HCT116 (cell line): ENCODE results near the gene AKAP14. TPM values are rescaled to one million over a fixed set of nuclear protein-coding genes. Genes with fewer than 3 reads are reported as not detected.

Experiments used
- ATAC-seq: fragments of 200-7000 bp; cut with Tn5 transposase; 2 replicates; pipeline ENCODE4 v1.9.1; 2020; ENCODE audit warnings: mild to moderate bottlenecking, moderate library complexity
- BruUV-seq: library from RNA; stranded (reverse); fragments of 400-500 nt; replicated peaks from 2 replicates; lab custom pipeline; 2021; lab: Mats Ljungman, UMichigan
- CTCF ChIA-PET: fragments of 300-600 bp; sonication (Branson Sonifier 250); formaldehyde crosslinking; loops from one replicate; lab custom pipeline; 2021; ENCODE audit warnings: antibody characterized with exemption; lab: Charles Lee
- POLR2A ChIA-PET: fragments of 300-600, 350-600 bp; sonication (Branson Sonifier 250); formaldehyde crosslinking; loops from one replicate; lab custom pipeline; 2021; ENCODE audit warnings: antibody characterized with exemption; lab: Charles Lee
- RAD21 ChIA-PET, 2 experiments: fragments of 300-600 bp; sonication (Branson Sonifier 250); formaldehyde crosslinking; loops; one replicate each; lab custom pipeline; 2023; ENCODE audit warnings: low total read pairs in 2 of 2; ENCODE audit not compliant: uncharacterized antibody in 2 of 2, unreplicated experiment in 2 of 2, low non-redundant PET in 1 of 2; lab: Charles Lee
- DNase-seq: peaks from one replicate; pipeline ENCODE4 v3.0.0-alpha.2; 2010; ENCODE audit warnings: low read depth, low spot score
- H2AFZ ChIP-seq: fragments of 200-600 bp; shearing (Covaris generic), sonication (generic); 2 replicates; pipeline ENCODE4 v1.6.1; 2017; ENCODE audit warnings: low read depth, mixed run types, mixed read lengths, antibody characterized with exemption, low read length; ENCODE audit not compliant: poor library complexity, severe bottlenecking
- H3K27ac ChIP-seq: 2 replicates; pipeline ENCODE4 v1.5.1; 2012; ENCODE audit warnings: low read depth, low read length
- H3K27me3 ChIP-seq: fragments of 200-600 bp; sonication (generic); 2 replicates; pipeline ENCODE4 v1.6.1; 2016; ENCODE audit warnings: mixed run types, low read length, mixed read lengths; ENCODE audit not compliant: insufficient read depth
- H3K36me3 ChIP-seq, 2 experiments: fragments of 200-500 bp in 1 of 2; fragments of 200-600 bp in 1 of 2; sonication (Bioruptor generic) in 1 of 2; sonication (generic) in 1 of 2; 2 replicates each; pipeline versions ENCODE4 v1.5.1 to v1.6.1; 2014 to 2016; ENCODE audit warnings: low read length in 2 of 2, inconsistent platforms in 1 of 2, mixed read lengths in 1 of 2, mixed run types in 1 of 2; ENCODE audit not compliant: insufficient read depth in 2 of 2, control insufficient read depth in 1 of 2
- H3K4me1 ChIP-seq, 2 experiments: fragments of 200-600 bp in 1 of 2; sonication (generic) in 1 of 2; 2 replicates each; pipeline versions ENCODE4 v1.5.1 to v1.6.1; 2012 to 2017; ENCODE audit warnings: low read length in 2 of 2, inconsistent platforms in 1 of 2, mild to moderate bottlenecking in 1 of 2, mixed read lengths in 1 of 2, mixed run types in 1 of 2, moderate library complexity in 1 of 2; ENCODE audit not compliant: insufficient read depth in 2 of 2, control insufficient read depth in 1 of 2
- H3K4me2 ChIP-seq: fragments of 200-600 bp; sonication (generic); 2 replicates; pipeline ENCODE4 v1.6.1; 2017; ENCODE audit warnings: mixed run types, low read length, mixed read lengths
- H3K4me3 ChIP-seq, 2 experiments: fragments of 200-600 bp in 1 of 2; sonication (generic) in 1 of 2; replicated peaks in 1 of 2; 2 replicates each; pipeline ENCODE4 v1.5.1; 2011 to 2016; ENCODE audit warnings: low read length in 2 of 2, control low read depth in 1 of 2, low read depth in 1 of 2, mild to moderate bottlenecking in 1 of 2, mixed read lengths in 1 of 2, mixed run types in 1 of 2
- H3K79me2 ChIP-seq: fragments of 200-600 bp; sonication (generic); 2 replicates; pipeline ENCODE4 v1.6.1; 2017; ENCODE audit warnings: mild to moderate bottlenecking, mixed run types, low read length, moderate library complexity, mixed read lengths; ENCODE audit not compliant: insufficient read depth
- H3K9ac ChIP-seq: fragments of 200-600 bp; sonication (generic); 2 replicates; pipeline ENCODE4 v1.6.1; 2016; ENCODE audit warnings: low read length, mixed read lengths
- H3K9me2 ChIP-seq: fragments of 200-600 bp; sonication (generic), shearing (Covaris generic); 2 replicates; pipeline ENCODE4 v1.6.1; 2017; ENCODE audit warnings: mixed run types, mild to moderate bottlenecking, moderate library complexity; ENCODE audit not compliant: insufficient read depth
- H3K9me3 ChIP-seq, 2 experiments: fragments of 200-500 bp in 1 of 2; fragments of 200-600 bp in 1 of 2; sonication (Bioruptor generic) in 1 of 2; sonication (generic) in 1 of 2; 2 replicates each; pipeline ENCODE4 v1.6.1; 2014 to 2017; ENCODE audit warnings: low read length in 2 of 2, mixed read lengths in 2 of 2, inconsistent platforms in 1 of 2, low read depth in 1 of 2, mild to moderate bottlenecking in 1 of 2, mixed run types in 1 of 2, moderate library complexity in 1 of 2; ENCODE audit not compliant: control insufficient read depth in 1 of 2, insufficient read depth in 1 of 2
- H4K20me1 ChIP-seq: fragments of 200-600 bp; sonication (generic), shearing (Covaris generic); 2 replicates; pipeline ENCODE4 v1.6.1; 2017; ENCODE audit warnings: mixed run types, mild to moderate bottlenecking, moderate library complexity; ENCODE audit not compliant: insufficient read depth
- CBX3 ChIP-seq: IDR thresholded peaks from 2 replicates; pipeline ENCODE4 v1.6.1; 2012; ENCODE audit warnings: low read depth
- EGR1 ChIP-seq: IDR thresholded peaks from 2 replicates; pipeline ENCODE4 v1.6.1; 2012; ENCODE audit warnings: low read depth
- ELF1 ChIP-seq: IDR thresholded peaks from 2 replicates; pipeline ENCODE4 v1.6.1; 2012; ENCODE audit warnings: low read depth, borderline replicate concordance
- EZH2phosphoT487 ChIP-seq: fragments of 200-600 bp; IDR thresholded peaks from 2 replicates; pipeline ENCODE4 v1.6.1; 2018; ENCODE audit warnings: antibody characterized with exemption, borderline replicate concordance
- FOSL1 ChIP-seq: IDR thresholded peaks from 2 replicates; pipeline ENCODE4 v1.6.1; 2012; ENCODE audit warnings: low read depth
- JUND ChIP-seq: IDR thresholded peaks from 2 replicates; pipeline ENCODE4 v1.6.1; 2012
- POLR2A ChIP-seq: IDR thresholded peaks from 2 replicates; pipeline ENCODE4 v1.7.0; 2011; ENCODE audit warnings: borderline replicate concordance; ENCODE audit not compliant: insufficient read depth, insufficient read length; ENCODE audit errors: extremely low read depth
- RAD21 ChIP-seq: IDR thresholded peaks from 2 replicates; pipeline ENCODE4 v1.6.1; 2012; ENCODE audit warnings: low read depth, mild to moderate bottlenecking
- SIN3A ChIP-seq: IDR thresholded peaks from 2 replicates; pipeline ENCODE4 v1.6.1; 2012; ENCODE audit warnings: low read depth
- SP1 ChIP-seq: IDR thresholded peaks from 2 replicates; pipeline ENCODE4 v1.6.1; 2012; ENCODE audit warnings: low read depth
- SRF ChIP-seq: IDR thresholded peaks from 2 replicates; pipeline ENCODE4 v1.6.1; 2012; ENCODE audit warnings: low read depth
- TCF7L2 ChIP-seq: IDR thresholded peaks from 2 replicates; pipeline ENCODE4 v1.7.0; 2011; ENCODE audit warnings: borderline replicate concordance, inconsistent platforms; ENCODE audit not compliant: insufficient read depth, insufficient read length; ENCODE audit errors: extremely low read depth
- YY1 ChIP-seq: IDR thresholded peaks from 2 replicates; pipeline ENCODE4 v1.6.1; 2011; ENCODE audit warnings: low read length, low read depth, moderate library complexity, mild to moderate bottlenecking; ENCODE audit not compliant: insufficient replicate concordance; ENCODE audit errors: extremely low read depth
- ZFX ChIP-seq: fragments of 450-650 bp; IDR thresholded peaks from 2 replicates; pipeline ENCODE4 v1.6.1; 2017
- ZNF274 ChIP-seq: fragments of 200-500 bp; sonication (Bioruptor generic); IDR thresholded peaks from 2 replicates; pipeline ENCODE4 v1.6.1; 2014; ENCODE audit warnings: mild to moderate bottlenecking, low read depth, low read length, inconsistent platforms
- intact Hi-C: fragments of 100-400 bp; cut with micrococcal nuclease; formaldehyde crosslinking; loops from 2 replicates; pipeline ENCODE4 v1.10.0; 2022
- total RNA-seq: library from RNA; stranded (reverse); gene quantifications from one replicate; pipeline ENCODE4 v1.2.1, GENCODE V29; 2021; ENCODE audit not compliant: unreplicated experiment
- TF ChIP-seq, protein P1 (sequence below): IDR thresholded peaks from 2 replicates; pipeline ENCODE4 v1.6.1; 2012; ENCODE audit warnings: low read depth
- TF ChIP-seq, protein P2 (sequence below): IDR thresholded peaks from 2 replicates; pipeline ENCODE4 v1.6.1; 2011; ENCODE audit warnings: mild to moderate bottlenecking, low read length, moderate library complexity; ENCODE audit not compliant: insufficient replicate concordance; ENCODE audit errors: extremely low read depth
- TF ChIP-seq, protein P3 (sequence below), 3 experiments: fragments of 200-600 bp in 1 of 3; sonication (generic) in 1 of 3; IDR thresholded peaks in 2 of 3; conservative IDR thresholded peaks in 1 of 3; 2 replicates each; pipeline ENCODE4 v1.5.1; 2012 to 2017; ENCODE audit warnings: low read depth in 2 of 3, low read length in 2 of 3, antibody characterized with exemption in 1 of 3, borderline replicate concordance in 1 of 3, control low read depth in 1 of 3, mild to moderate bottlenecking in 1 of 3, mixed read lengths in 1 of 3, mixed run types in 1 of 3, moderate library complexity in 1 of 3; ENCODE audit not compliant: insufficient read depth in 1 of 3
- TF ChIP-seq, protein P4 (sequence below): IDR thresholded peaks from 2 replicates; pipeline ENCODE4 v1.6.1; 2012

AKAP14 gene
- total RNA-seq, 1 experiment from 2014 or later, result not detected

DNA sequence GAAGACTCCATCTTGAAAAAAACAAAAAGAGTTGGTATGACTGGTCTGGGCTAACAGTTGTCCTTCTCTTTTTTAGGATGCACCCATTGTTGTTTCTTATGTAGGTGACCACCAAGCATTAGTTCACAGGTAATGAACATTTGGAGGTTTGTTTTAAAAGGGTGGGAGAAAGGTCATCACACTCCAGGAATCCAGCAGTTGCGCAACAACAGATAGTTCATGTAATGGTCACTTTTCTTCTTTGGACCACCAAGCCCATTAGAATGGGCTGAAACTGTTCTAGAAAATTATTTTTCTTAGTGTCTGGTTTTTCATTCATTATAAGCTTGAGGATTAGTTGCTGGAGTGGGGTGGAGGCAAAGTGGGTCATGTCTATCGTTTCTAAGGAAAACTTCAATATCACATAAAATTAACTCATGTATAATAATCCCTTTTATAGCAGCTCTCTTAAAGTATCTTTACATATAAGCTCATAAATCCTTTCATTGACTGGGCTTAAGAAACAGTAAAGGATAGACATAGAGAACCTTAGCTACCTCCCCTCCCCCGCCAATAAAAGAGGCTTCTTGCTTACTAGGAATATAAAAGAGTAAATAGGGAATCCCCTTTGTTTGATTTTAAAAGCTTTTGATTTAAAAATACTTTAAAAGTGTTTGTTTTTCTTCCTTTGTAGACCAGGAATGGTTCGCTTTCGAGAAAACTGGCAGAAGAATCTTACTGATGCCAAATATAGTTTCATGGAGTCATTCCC is 24.3 kb downstream of the AKAP14 start:
- H3K4me3 ChIP-seq, result no peak overlapping the region
- H3K79me2 ChIP-seq, result no peaks in the 10 kb centered on the region
- H3K4me2 ChIP-seq, result no peak overlapping the region
- RAD21 ChIA-PET, result no interaction called here
- no peaks in the 10 kb centered on the region for H3K9me3 ChIP-seq
- DNase-seq (no peak), ATAC-seq (no peak)
- H3K9me2 ChIP-seq, result no peaks in the 10 kb centered on the region
- no peaks in the 10 kb centered on the region for H4K20me1 ChIP-seq
- H3K9ac ChIP-seq, result no peak overlapping the region
- BruUV-seq, result no TSS peak
- H3K4me1 ChIP-seq, result no peaks in the 10 kb centered on the region
- H3K36me3 ChIP-seq, result no peaks in the 10 kb centered on the region
- H3K27me3 ChIP-seq, result no peaks in the 10 kb centered on the region
- CTCF ChIA-PET, result no interaction called here
- no peak overlapping the region for H2AFZ ChIP-seq
- no peak for TF ChIP-seq CBX3
- TF ChIP-seq, protein P1, sequence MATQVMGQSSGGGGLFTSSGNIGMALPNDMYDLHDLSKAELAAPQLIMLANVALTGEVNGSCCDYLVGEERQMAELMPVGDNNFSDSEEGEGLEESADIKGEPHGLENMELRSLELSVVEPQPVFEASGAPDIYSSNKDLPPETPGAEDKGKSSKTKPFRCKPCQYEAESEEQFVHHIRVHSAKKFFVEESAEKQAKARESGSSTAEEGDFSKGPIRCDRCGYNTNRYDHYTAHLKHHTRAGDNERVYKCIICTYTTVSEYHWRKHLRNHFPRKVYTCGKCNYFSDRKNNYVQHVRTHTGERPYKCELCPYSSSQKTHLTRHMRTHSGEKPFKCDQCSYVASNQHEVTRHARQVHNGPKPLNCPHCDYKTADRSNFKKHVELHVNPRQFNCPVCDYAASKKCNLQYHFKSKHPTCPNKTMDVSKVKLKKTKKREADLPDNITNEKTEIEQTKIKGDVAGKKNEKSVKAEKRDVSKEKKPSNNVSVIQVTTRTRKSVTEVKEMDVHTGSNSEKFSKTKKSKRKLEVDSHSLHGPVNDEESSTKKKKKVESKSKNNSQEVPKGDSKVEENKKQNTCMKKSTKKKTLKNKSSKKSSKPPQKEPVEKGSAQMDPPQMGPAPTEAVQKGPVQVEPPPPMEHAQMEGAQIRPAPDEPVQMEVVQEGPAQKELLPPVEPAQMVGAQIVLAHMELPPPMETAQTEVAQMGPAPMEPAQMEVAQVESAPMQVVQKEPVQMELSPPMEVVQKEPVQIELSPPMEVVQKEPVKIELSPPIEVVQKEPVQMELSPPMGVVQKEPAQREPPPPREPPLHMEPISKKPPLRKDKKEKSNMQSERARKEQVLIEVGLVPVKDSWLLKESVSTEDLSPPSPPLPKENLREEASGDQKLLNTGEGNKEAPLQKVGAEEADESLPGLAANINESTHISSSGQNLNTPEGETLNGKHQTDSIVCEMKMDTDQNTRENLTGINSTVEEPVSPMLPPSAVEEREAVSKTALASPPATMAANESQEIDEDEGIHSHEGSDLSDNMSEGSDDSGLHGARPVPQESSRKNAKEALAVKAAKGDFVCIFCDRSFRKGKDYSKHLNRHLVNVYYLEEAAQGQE, result no peak
- TF ChIP-seq, protein P2, sequence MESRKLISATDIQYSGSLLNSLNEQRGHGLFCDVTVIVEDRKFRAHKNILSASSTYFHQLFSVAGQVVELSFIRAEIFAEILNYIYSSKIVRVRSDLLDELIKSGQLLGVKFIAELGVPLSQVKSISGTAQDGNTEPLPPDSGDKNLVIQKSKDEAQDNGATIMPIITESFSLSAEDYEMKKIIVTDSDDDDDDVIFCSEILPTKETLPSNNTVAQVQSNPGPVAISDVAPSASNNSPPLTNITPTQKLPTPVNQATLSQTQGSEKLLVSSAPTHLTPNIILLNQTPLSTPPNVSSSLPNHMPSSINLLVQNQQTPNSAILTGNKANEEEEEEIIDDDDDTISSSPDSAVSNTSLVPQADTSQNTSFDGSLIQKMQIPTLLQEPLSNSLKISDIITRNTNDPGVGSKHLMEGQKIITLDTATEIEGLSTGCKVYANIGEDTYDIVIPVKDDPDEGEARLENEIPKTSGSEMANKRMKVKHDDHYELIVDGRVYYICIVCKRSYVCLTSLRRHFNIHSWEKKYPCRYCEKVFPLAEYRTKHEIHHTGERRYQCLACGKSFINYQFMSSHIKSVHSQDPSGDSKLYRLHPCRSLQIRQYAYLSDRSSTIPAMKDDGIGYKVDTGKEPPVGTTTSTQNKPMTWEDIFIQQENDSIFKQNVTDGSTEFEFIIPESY, result no peak
- TF ChIP-seq RAD21, result no peak
- no peak for TF ChIP-seq EGR1
- no peak for TF ChIP-seq FOSL1
- TF ChIP-seq, protein P3, sequence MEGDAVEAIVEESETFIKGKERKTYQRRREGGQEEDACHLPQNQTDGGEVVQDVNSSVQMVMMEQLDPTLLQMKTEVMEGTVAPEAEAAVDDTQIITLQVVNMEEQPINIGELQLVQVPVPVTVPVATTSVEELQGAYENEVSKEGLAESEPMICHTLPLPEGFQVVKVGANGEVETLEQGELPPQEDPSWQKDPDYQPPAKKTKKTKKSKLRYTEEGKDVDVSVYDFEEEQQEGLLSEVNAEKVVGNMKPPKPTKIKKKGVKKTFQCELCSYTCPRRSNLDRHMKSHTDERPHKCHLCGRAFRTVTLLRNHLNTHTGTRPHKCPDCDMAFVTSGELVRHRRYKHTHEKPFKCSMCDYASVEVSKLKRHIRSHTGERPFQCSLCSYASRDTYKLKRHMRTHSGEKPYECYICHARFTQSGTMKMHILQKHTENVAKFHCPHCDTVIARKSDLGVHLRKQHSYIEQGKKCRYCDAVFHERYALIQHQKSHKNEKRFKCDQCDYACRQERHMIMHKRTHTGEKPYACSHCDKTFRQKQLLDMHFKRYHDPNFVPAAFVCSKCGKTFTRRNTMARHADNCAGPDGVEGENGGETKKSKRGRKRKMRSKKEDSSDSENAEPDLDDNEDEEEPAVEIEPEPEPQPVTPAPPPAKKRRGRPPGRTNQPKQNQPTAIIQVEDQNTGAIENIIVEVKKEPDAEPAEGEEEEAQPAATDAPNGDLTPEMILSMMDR (IDR thresholded peaks at IDR 0.05 in 2 of 3, conservative IDR thresholded peaks at IDR 0.05 in 1 of 3; ENCODE audit: borderline replicate concordance in 1 of 3, insufficient read depth in 1 of 3, low read depth in 2 of 3, low read length in 2 of 3), result no peak
- no peak for TF ChIP-seq TCF7L2
- TF ChIP-seq ZFX, result no peak
- TF ChIP-seq SIN3A, result no peak
- no peak for TF ChIP-seq ZNF274
- no peak for TF ChIP-seq POLR2A
- TF ChIP-seq, protein P4, sequence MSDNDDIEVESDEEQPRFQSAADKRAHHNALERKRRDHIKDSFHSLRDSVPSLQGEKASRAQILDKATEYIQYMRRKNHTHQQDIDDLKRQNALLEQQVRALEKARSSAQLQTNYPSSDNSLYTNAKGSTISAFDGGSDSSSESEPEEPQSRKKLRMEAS, result no peak
- TF ChIP-seq YY1, result no peak
- TF ChIP-seq SRF, result no peak
- TF ChIP-seq ELF1, result no peak
- TF ChIP-seq SP1, result no peak
- no peak for TF ChIP-seq JUND
- no peak for TF ChIP-seq EZH2phosphoT487
- POLR2A ChIA-PET, result no interaction called here
- intact Hi-C loops, result no loop called here
- no peak overlapping the region for H3K27ac ChIP-seq
